Measurements from ENCODE around the gene RBFA. TPM values are rescaled to one million over a fixed set of nuclear protein-coding genes. Genes with fewer than 3 reads are reported as not detected.
A peak's percentile ranks its signal among the peaks of the same experiment; 100 is the strongest.
"Not testable (repeated sequence)": the region's sequence is repeated elsewhere in the genome, so short reads cannot be mapped to it uniquely, and the experiment has no call there.

The RBFA gene
- total RNA-seq, 2 donors from 2014 or later, result 9.9 to 16.6 TPM

DNA sequence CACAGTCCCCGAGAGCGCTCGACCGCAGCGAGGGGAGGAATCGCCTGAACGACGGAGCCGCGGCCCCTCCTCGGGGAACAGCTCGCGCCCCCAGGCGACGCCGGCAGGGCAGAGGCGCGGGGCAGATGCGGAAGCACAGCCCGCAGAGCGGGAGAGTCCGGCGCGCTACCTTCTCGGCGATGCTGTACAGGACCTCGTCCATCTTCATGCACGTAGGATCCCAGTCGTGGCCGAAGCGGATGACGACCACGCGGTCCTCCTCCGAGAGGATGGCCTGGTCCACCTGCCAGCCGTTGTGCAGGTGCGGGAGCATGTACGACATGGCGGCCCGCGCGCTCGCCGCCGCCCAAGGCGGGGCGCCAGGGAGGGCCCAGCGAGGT lies 46.2 kb upstream of the RBFA start:
- H3K9me3 ChIP-seq, result no peaks in the 10 kb centered on the region

GRCh38 chr18:79988451-79989194 lies 45.6 kb upstream of the RBFA start, which contains the start of gene TXNL4A:
TXNL4A (minus strand) TSS chr18:79988563; CDS start chr18:79988392, 171 bp downstream.
- peak within 1 kb of the TSS; percentile 90 to 92 for H3K4me3 ChIP-seq
- peak within 1 kb of the TSS; percentile 92 to 98 (median 96) for H3K27ac ChIP-seq
- TF ChIP-seq CTCF (IDR thresholded peaks at IDR 0.05) (peak in 1 of 7 experiments; percentile 6), POLR2A (IDR thresholded peaks at IDR 0.05) (peak; percentile 86 to 90 (median 88))
- intact Hi-C loops (cut with DNase I), result loop anchor here (10.0 kb wide), 1 partner anchor 54 kb away; no protein-coding TSS in a partner anchor
- H3K27me3 ChIP-seq, result no peaks in the 10 kb centered on the region
- peaks cover 27% of the 10 kb centered on the region for H3K4me1 ChIP-seq
- ATAC-seq (peak; percentile 98), DNase-seq (peak; percentile 85 to 88 (median 88))
- H3K36me3 ChIP-seq (replicated peaks in 1 of 2; ENCODE audit: insufficient read depth in 1 of 2, low read depth in 2 of 2), result no peaks in the 10 kb centered on the region
- no peaks in the 10 kb centered on the region for H3K9me3 ChIP-seq
- WGBS, 2 donors, result 1% methylated on average over 8 to 51 of the region's 71 CpGs

More for the DNA sequence above, 46.2 kb upstream of the RBFA start:
- peak overlapping the region; percentile 92 to 98 (median 96) for H3K27ac ChIP-seq
- ATAC-seq (peak; percentile 62), DNase-seq (peak; percentile 54 to 69 (median 59))
- peak overlapping the region; percentile 90 to 92 for H3K4me3 ChIP-seq
- H3K36me3 ChIP-seq (replicated peaks in 1 of 2; ENCODE audit: insufficient read depth in 1 of 2, low read depth in 2 of 2), result no peaks in the 10 kb centered on the region
- WGBS, 2 donors, result 1 to 2% methylated on average over 11 to 48 of the region's 48 CpGs
- H3K4me1 ChIP-seq, result peaks cover 32% of the 10 kb centered on the region
- H3K27me3 ChIP-seq, result no peaks in the 10 kb centered on the region
- intact Hi-C loops (cut with DNase I), result loop anchor here (10.0 kb wide), 1 partner anchor 53 kb away; no protein-coding TSS in a partner anchor
- TF ChIP-seq CTCF (IDR thresholded peaks at IDR 0.05) (peak in 5 of 7 experiments; percentile 11 to 32 (median 30)), POLR2A (IDR thresholded peaks at IDR 0.05) (peak in 1 of 3 donors; percentile 37)

DNA sequence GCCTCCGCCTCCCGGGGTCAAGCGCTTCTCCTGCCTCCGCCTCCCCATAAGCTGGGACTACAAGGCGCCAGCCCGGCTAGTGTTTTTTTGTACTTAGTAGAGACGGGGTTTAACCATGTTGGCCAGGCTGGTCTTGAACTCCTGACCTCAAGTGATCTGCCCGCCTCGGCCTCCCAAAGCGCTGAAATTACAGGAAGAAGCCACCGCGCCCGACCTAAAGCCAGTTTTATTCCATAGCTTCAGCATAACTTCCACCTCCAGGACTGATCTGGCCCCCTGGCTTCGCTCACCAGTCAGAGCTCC lies 45.1 kb upstream of the RBFA start:
- DNase-seq (no peak), ATAC-seq (no peak)
- peak overlapping the region in 3 of 4 donors; percentile 94 to 98 (median 98) for H3K27ac ChIP-seq

DNA sequence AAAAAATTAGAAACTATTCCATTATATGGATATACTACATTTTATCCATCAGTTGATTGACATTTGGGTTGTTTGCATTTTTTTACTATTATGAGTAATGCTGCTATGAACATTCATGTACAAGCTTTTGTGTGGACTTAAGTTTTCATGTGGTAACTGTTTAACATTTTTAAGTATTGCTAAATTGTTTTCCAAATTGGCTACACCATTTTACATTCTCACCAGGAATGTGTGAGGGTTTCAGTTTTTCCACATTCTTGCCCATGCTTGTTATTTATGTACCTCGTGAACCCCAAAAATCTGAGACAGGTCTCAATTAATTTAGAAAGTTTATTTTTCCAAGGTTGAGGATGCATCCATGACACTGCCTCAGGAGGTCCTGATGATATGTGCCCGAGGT lies 42.7 kb upstream of the RBFA start:
- no peak overlapping the region for H3K27ac ChIP-seq
- intact Hi-C loops (cut with DNase I), result no loop called here
- DNase-seq (no peak), ATAC-seq (no peak)
- no peak overlapping the region for H3K4me3 ChIP-seq
- H3K9me3 ChIP-seq, result no peaks in the 10 kb centered on the region
- no peaks in the 10 kb centered on the region for H3K27me3 ChIP-seq
- H3K36me3 ChIP-seq (replicated peaks in 1 of 2; ENCODE audit: insufficient read depth in 1 of 2, low read depth in 2 of 2), result no peaks in the 10 kb centered on the region
- TF ChIP-seq POLR2A (IDR thresholded peaks at IDR 0.05) (no peak), CTCF (IDR thresholded peaks at IDR 0.05) (no peak)
- peaks cover 20% of the 10 kb centered on the region for H3K4me1 ChIP-seq
- 65 to 69% methylated on average over 2 of the region's 2 CpGs for WGBS, 2 donors

More for the DNA sequence above, 45.1 kb upstream of the RBFA start:
- H3K36me3 ChIP-seq (replicated peaks in 1 of 2; ENCODE audit: insufficient read depth in 1 of 2, low read depth in 2 of 2), result no peaks in the 10 kb centered on the region
- 42 to 47% methylated on average over 14 of the region's 14 CpGs for WGBS, 2 donors
- intact Hi-C loops (cut with DNase I), result loop anchor here (10.0 kb wide), 1 partner anchor 54 kb away; no protein-coding TSS in a partner anchor
- TF ChIP-seq CTCF (IDR thresholded peaks at IDR 0.05) (no peak), POLR2A (IDR thresholded peaks at IDR 0.05) (no peak)
- H3K27me3 ChIP-seq, result no peaks in the 10 kb centered on the region
- H3K4me1 ChIP-seq, result peaks cover 27% of the 10 kb centered on the region
- H3K4me3 ChIP-seq, result peak overlapping the region in 1 of 2 donors; percentile 90
- no peaks in the 10 kb centered on the region for H3K9me3 ChIP-seq

DNA sequence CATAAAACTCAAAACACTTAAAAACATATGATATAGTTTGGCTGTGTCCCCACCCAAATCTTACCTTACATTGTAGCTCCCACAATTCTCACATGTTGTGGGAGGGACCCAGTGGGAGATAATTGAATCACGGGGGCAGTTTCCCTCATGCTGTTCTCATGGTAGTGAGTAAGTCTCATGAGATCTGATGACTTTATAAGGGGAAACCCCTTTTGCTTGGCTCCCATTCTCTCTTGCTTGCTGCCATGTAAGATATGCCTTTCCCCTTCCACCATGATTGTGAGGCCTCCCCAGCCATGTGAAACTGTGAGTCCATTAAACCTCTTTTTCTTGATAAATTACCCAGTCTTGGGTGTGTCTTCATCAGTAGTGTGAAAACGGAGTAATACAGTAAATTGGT lies 34.5 kb upstream of the RBFA start:
- H3K4me3 ChIP-seq; H3K4me1 ChIP-seq; H3K27me3 ChIP-seq; intact Hi-C loops (cut with DNase I); H3K36me3 ChIP-seq (replicated peaks in 1 of 2; ENCODE audit: insufficient read depth in 1 of 2, low read depth in 2 of 2); DNase-seq; H3K27ac ChIP-seq; ATAC-seq: not testable (repeated sequence)
- peaks cover 0 to 10% (median 0%) of the 10 kb centered on the region in 3 donors for H3K9me3 ChIP-seq
- WGBS, 2 donors, result 76 to 87% methylated on average over 2 of the region's 2 CpGs

Measured in body of pancreas (tissue), 4 donors.